Measurements from ENCODE around the gene SYNPO2.

SYNPO2 gene

GRCh38 chr4:119024102-119024501 lies 135.4 kb downstream of the SYNPO2 start:
- DNase-seq (ENCODE audit: low read depth), result no peak
- H3K4me3 ChIP-seq (ENCODE audit: control insufficient read depth, low read depth, low read length), result no peak overlapping the region
- no peak for TF ChIP-seq CTCF (IDR thresholded peaks at IDR 0.05; ENCODE audit: control insufficient read depth, insufficient read depth, low read depth, low read length, missing control alignments)

GRCh38 chr4:119025420-119025819 lies 136.8 kb downstream of the SYNPO2 start:
- DNase-seq (ENCODE audit: low read depth), result no peak
- no peak overlapping the region for H3K4me3 ChIP-seq (ENCODE audit: control insufficient read depth, low read depth, low read length)
- no peak for TF ChIP-seq CTCF (IDR thresholded peaks at IDR 0.05; ENCODE audit: control insufficient read depth, insufficient read depth, low read depth, low read length, missing control alignments)

- TF ChIP-seq CTCF (IDR thresholded peaks at IDR 0.05; ENCODE audit: control insufficient read depth, insufficient read depth, low read depth, low read length, missing control alignments), result no peak
- no peak overlapping the region for H3K4me3 ChIP-seq (ENCODE audit: control insufficient read depth, low read depth, low read length)
- DNase-seq (ENCODE audit: low read depth), result peak; percentile 90
Measured at GRCh38 chr4:119025916-119026661, 137.4 kb downstream of the SYNPO2 start.

- TF ChIP-seq CTCF (IDR thresholded peaks at IDR 0.05; ENCODE audit: control insufficient read depth, insufficient read depth, low read depth, low read length, missing control alignments), result no peak
- H3K4me3 ChIP-seq (ENCODE audit: control insufficient read depth, low read depth, low read length), result no peak overlapping the region
- DNase-seq (ENCODE audit: low read depth), result no peak
Measured at GRCh38 chr4:119026662-119027444, 138.2 kb downstream of the SYNPO2 start.

- no peak overlapping the region for H3K4me3 ChIP-seq (ENCODE audit: control insufficient read depth, low read depth, low read length)
- no peak for DNase-seq (ENCODE audit: low read depth)
Measured at GRCh38 chr4:119027811-119028210, 139.2 kb downstream of the SYNPO2 start.

GRCh38 chr4:119028296-119028695 lies 139.6 kb downstream of the SYNPO2 start:
- DNase-seq (ENCODE audit: low read depth), result no peak
- H3K4me3 ChIP-seq (ENCODE audit: control insufficient read depth, low read depth, low read length), result no peak overlapping the region
- no peak for TF ChIP-seq CTCF (IDR thresholded peaks at IDR 0.05; ENCODE audit: control insufficient read depth, insufficient read depth, low read depth, low read length, missing control alignments)

More at GRCh38 chr4:119027811-119028210, 139.2 kb downstream of the SYNPO2 start:
- TF ChIP-seq CTCF (IDR thresholded peaks at IDR 0.05; ENCODE audit: control insufficient read depth, insufficient read depth, low read depth, low read length, missing control alignments), result no peak

Measured in AG09309 (cell line).